Neural progenitor cell (in vitro differentiated cells): Measurements from ENCODE around the gene TMEFF2.

Experiments used
- CTCF ChIP-seq: fragments of 200-600 bp; sonication (generic); IDR thresholded peaks from 2 replicates; pipeline ENCODE4 v1.5.1; 2017; ENCODE audit warnings: antibody characterized with exemption, mild to moderate bottlenecking
- EZH2 ChIP-seq: fragments of 200-600 bp; sonication (generic); IDR thresholded peaks from 2 replicates; pipeline ENCODE4 v1.6.1; 2017; ENCODE audit warnings: antibody characterized with exemption, mild to moderate bottlenecking, moderate library complexity

GRCh38 chr2:192165842-192166241, 28.9 kb downstream of the TMEFF2 start:
- TF ChIP-seq CTCF (no peak), EZH2 (no peak)
